Right renal cortex interstitium (tissue), 3 donors: Measurements from ENCODE around the gene GRIK3. TPM values are rescaled to one million over a fixed set of nuclear protein-coding genes. Genes with fewer than 3 reads are reported as not detected.
"Not testable (repeated sequence)": the region's sequence is repeated elsewhere in the genome, so short reads cannot be mapped to it uniquely, and the experiment has no call there.

Source experiments
- DNase-seq, 3 donors: peaks; one replicate each; pipeline ENCODE4 v3.0.0-alpha.2; 2013; ENCODE audit warnings: low read depth in 3 of 3, low spot score in 2 of 3
- polyA plus RNA-seq, 3 donors: library from polyadenylated mRNA; unstranded; fragments of 120-200 nt; gene quantifications; one replicate each; pipeline ENCODE4 v1.2.1, GENCODE V29; 2013; ENCODE audit not compliant: insufficient read length in 3 of 3

Gene GRIK3
- polyA plus RNA-seq, 3 donors, result 2.6 to 3.4 (median 3.1) TPM

- no peak for DNase-seq
Observed at GRCh38 chr1:36772647-36773495, 261.4 kb downstream of the GRIK3 start.

- DNase-seq, result no peak
Observed at GRCh38 chr1:36771660-36772284, 262.5 kb downstream of the GRIK3 start.

GRCh38 chr1:36771240-36771639 lies 263.1 kb downstream of the GRIK3 start:
- no peak for DNase-seq

GRCh38 chr1:36769886-36770830 lies 264.2 kb downstream of the GRIK3 start:
- no peak for DNase-seq

GRCh38 chr1:36768486-36769178 lies 265.7 kb downstream of the GRIK3 start:
- DNase-seq, result no peak

GRCh38 chr1:36767429-36767828 lies 266.9 kb downstream of the GRIK3 start:
- DNase-seq, result not testable (repeated sequence)

- no peak for DNase-seq
Observed at GRCh38 chr1:36766481-36766880, 267.8 kb downstream of the GRIK3 start.

GRCh38 chr1:36765785-36766300 lies 268.5 kb downstream of the GRIK3 start:
- no peak for DNase-seq

GRCh38 chr1:36764798-36765197 lies 269.5 kb downstream of the GRIK3 start:
- no peak for DNase-seq

GRCh38 chr1:36763771-36764170 lies 270.5 kb downstream of the GRIK3 start:
- no peak for DNase-seq

GRCh38 chr1:36762174-36762573 lies 272.1 kb downstream of the GRIK3 start:
- no peak for DNase-seq

- no peak for DNase-seq
Observed at GRCh38 chr1:36761113-36761512, 273.2 kb downstream of the GRIK3 start.

- DNase-seq, result no peak
Observed at GRCh38 chr1:36760081-36760480, 274.2 kb downstream of the GRIK3 start.

- DNase-seq, result no peak
Observed at GRCh38 chr1:36759355-36759754, 275.0 kb downstream of the GRIK3 start.

- DNase-seq, result no peak
Observed at GRCh38 chr1:36755303-36756230, 278.7 kb downstream of the GRIK3 start.

GRCh38 chr1:36754366-36754765 lies 279.9 kb downstream of the GRIK3 start:
- DNase-seq, result no peak

- no peak for DNase-seq
Observed at GRCh38 chr1:36753451-36753850, 280.9 kb downstream of the GRIK3 start.

- no peak for DNase-seq
Observed at GRCh38 chr1:36752891-36753361, 281.4 kb downstream of the GRIK3 start.

GRCh38 chr1:36752431-36752830 lies 281.9 kb downstream of the GRIK3 start:
- no peak for DNase-seq
